HUES48 (cell line): Measurements from ENCODE around the gene ADGB.

Source experiments
- H3K27ac ChIP-seq: one replicate; pipeline ENCODE4 v1.7.0; 2013; ENCODE audit warnings: low read depth, low read length, inconsistent platforms
- H3K27me3 ChIP-seq: 2 replicates; pipeline ENCODE4 v1.6.1; 2013; ENCODE audit warnings: mild to moderate bottlenecking, low read length; ENCODE audit not compliant: control insufficient read depth, insufficient read depth
- H3K36me3 ChIP-seq: 2 replicates; pipeline ENCODE4 v1.6.1; 2013; ENCODE audit warnings: low read length; ENCODE audit not compliant: control insufficient read depth, insufficient read depth
- H3K4me1 ChIP-seq: 2 replicates; pipeline ENCODE4 v1.6.1; 2013; ENCODE audit warnings: mild to moderate bottlenecking, low read length; ENCODE audit not compliant: control insufficient read depth, insufficient read depth
- H3K4me3 ChIP-seq: 2 replicates; pipeline ENCODE4 v1.5.1; 2013; ENCODE audit warnings: mild to moderate bottlenecking, low read depth, low read length
- H3K9ac ChIP-seq: 2 replicates; pipeline ENCODE4 v1.6.1; 2013; ENCODE audit warnings: mild to moderate bottlenecking, low read depth, low read length, moderate library complexity
- H3K9me3 ChIP-seq: 2 replicates; pipeline ENCODE4 v1.6.1; 2013; ENCODE audit warnings: low read length; ENCODE audit not compliant: control insufficient read depth, insufficient read depth

Gene ADGB

DNA sequence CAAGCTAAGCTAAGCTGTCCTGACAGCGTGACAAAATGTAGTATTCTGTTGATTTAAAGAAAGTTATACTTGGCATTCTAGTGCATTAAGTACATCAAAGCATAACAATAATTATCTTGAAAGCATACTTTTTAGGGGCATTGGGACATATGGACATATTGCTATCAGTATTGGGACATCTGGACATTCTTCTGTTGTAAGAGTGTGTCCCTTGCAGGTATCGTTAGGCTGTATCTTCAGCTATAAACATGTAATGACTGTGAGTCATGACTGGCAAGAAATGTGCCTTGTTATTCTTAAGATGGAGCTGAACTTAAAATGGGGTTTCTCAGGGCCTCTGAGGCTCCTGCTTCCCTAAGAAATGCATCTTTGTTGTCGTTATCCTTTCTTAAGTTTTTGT, 74.3 kb downstream of the ADGB start:
- H3K36me3 ChIP-seq: no peaks in the 10 kb centered on the region
- no peak overlapping the region for H3K4me3 ChIP-seq
- H3K4me1 ChIP-seq: no peaks in the 10 kb centered on the region
- H3K27ac ChIP-seq: no peak overlapping the region
- no peak overlapping the region for H3K9ac ChIP-seq
- no peaks in the 10 kb centered on the region for H3K27me3 ChIP-seq
- H3K9me3 ChIP-seq: no peaks in the 10 kb centered on the region

DNA sequence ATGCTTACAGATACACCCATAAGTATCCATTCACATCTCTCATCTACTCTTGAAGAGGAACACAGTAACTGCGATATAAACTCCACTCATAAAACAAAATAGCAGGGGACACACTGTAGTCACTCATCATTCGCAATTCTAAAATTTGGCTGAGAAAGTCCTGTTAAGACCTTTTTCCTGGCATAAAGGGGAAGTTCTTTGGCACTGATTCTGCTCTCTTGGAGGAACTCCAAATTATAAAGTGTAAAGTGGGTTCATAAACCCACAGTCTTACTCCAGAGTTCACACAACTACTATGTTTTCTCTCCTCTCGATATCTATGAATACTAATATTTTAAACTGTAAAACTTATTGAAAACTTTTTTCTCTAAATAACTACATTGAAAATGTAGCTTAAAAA, 80.6 kb downstream of the ADGB start:
- Histone ChIP-seq H3K4me1 (no peaks in the 10 kb centered on the region), H3K27me3 (no peaks in the 10 kb centered on the region), H3K36me3 (no peaks in the 10 kb centered on the region), H3K4me3 (no peak overlapping the region), H3K9ac (no peak overlapping the region), H3K9me3 (no peaks in the 10 kb centered on the region), H3K27ac (no peak overlapping the region)

DNA sequence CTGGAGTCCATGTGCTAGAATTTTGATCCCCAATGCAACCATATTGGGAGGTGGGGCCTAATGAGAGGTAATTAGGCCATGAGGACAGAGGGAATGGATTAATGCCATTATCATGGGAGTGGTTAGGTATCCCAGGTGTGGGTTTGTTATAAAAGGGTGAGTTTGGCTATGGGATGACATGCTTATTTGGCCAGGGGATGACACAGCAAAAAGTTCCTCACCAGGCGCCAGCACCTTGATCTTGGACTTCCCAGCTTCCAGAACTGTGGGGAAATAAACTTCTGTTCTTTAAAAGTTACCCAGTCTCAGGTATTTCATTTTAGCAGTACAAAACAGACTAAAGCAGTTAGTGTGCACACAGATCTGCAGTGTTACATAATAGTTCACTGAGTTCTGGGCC, 84.1 kb downstream of the ADGB start:
- H3K4me3 ChIP-seq: no peak overlapping the region
- H3K9ac ChIP-seq: no peak overlapping the region
- no peaks in the 10 kb centered on the region for H3K36me3 ChIP-seq
- no peaks in the 10 kb centered on the region for H3K4me1 ChIP-seq
- H3K9me3 ChIP-seq: no peaks in the 10 kb centered on the region
- no peaks in the 10 kb centered on the region for H3K27me3 ChIP-seq
- no peak overlapping the region for H3K27ac ChIP-seq

DNA sequence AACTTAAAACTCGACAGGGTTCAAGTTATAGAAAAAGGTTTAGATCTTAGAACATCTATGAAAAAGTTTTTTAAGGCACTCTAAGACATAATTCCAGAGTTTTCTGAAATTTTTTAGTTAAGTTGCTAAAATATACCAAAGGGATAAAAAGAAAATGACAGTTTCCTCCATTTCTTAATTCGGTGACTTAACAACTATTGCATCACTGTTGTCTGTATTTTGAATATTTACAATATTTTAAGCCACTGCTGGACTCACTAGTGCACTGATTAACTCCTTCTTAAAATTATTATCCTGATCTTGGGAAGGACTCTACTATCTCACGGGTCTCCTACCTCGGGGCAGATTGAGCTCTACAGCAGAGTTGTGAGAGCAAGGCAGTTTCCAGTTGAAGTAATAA, 91.0 kb downstream of the ADGB start:
- H3K4me3 ChIP-seq: no peak overlapping the region
- H3K27me3 ChIP-seq: no peaks in the 10 kb centered on the region
- no peaks in the 10 kb centered on the region for H3K36me3 ChIP-seq
- H3K9me3 ChIP-seq: no peaks in the 10 kb centered on the region
- no peaks in the 10 kb centered on the region for H3K4me1 ChIP-seq
- no peak overlapping the region for H3K27ac ChIP-seq
- H3K9ac ChIP-seq: no peak overlapping the region

DNA sequence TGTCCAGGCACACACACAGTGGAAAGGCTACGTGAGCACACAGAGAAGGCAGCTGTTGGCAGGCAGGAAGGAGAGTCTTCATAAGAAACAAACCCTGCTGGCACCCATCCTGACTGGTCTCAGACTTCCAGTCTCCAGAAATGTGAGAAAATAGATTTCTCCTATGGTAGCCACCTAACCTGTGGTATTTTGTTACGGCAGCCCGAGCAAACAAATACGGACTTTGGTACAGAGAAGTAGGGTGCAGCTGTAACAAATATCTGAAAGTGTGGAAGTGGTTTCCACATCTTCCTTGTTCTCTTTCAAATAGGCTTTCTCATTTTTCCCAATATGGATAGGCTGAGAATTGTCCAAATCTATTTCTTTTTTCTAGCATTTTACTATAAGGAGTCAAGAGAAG, 94.6 kb downstream of the ADGB start:
- no peaks in the 10 kb centered on the region for H3K36me3 ChIP-seq
- no peaks in the 10 kb centered on the region for H3K9me3 ChIP-seq
- H3K4me1 ChIP-seq: no peaks in the 10 kb centered on the region
- H3K27ac ChIP-seq: no peak overlapping the region
- H3K27me3 ChIP-seq: no peaks in the 10 kb centered on the region
- no peak overlapping the region for H3K9ac ChIP-seq
- no peak overlapping the region for H3K4me3 ChIP-seq

DNA sequence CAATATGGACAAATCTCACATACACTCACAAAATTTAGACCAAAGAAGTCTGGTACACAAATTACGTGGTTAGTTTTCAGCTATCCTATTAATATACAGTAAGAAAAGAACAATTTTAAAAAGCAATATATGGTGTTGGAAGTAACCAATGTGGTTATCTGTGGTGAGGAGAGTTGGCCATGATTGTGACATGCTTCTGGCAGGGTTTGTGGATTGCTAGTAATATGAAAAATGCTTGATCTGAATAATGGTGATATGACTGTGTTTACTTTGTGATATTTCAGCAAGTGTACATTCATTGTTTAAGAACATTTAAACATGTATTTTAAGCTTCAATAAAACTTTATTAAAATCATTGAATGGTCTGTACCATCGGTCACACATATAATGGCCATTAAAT, 99.1 kb downstream of the ADGB start:
- H3K36me3 ChIP-seq: no peaks in the 10 kb centered on the region
- H3K9me3 ChIP-seq: no peaks in the 10 kb centered on the region
- no peaks in the 10 kb centered on the region for H3K4me1 ChIP-seq
- no peak overlapping the region for H3K4me3 ChIP-seq
- no peak overlapping the region for H3K27ac ChIP-seq
- no peak overlapping the region for H3K9ac ChIP-seq
- no peaks in the 10 kb centered on the region for H3K27me3 ChIP-seq

DNA sequence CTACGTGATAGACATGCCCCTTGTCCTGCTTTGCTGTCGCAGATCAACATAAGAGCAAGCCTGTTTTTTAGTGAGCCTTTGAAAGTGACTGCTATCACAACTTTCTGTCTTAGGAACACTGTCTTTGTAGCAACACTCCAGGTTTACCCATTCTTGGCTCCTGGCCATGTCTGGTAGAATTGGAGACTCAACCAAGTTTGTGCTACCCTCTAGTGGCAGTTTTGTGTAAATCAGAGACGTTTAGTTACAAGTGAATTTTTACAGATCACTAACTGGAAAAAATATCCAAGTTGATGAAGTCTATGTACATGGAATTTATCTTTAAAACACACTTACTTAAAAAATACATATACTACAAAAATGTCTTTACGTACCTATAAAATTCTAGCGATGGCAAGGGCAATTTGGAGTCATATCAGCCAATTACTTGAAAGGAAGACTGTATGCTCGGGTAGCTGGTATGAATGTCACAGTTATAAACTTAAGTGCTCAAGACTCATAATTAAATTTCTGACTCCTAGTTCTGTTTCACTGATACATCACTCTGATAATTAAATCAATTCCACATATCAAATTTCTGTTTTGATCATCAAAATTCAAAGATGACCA, 101.4 kb downstream of the ADGB start:
- no peak overlapping the region for H3K27ac ChIP-seq
- H3K36me3 ChIP-seq: no peaks in the 10 kb centered on the region
- no peaks in the 10 kb centered on the region for H3K4me1 ChIP-seq
- no peaks in the 10 kb centered on the region for H3K27me3 ChIP-seq
- no peak overlapping the region for H3K9ac ChIP-seq
- H3K9me3 ChIP-seq: no peaks in the 10 kb centered on the region
- no peak overlapping the region for H3K4me3 ChIP-seq

DNA sequence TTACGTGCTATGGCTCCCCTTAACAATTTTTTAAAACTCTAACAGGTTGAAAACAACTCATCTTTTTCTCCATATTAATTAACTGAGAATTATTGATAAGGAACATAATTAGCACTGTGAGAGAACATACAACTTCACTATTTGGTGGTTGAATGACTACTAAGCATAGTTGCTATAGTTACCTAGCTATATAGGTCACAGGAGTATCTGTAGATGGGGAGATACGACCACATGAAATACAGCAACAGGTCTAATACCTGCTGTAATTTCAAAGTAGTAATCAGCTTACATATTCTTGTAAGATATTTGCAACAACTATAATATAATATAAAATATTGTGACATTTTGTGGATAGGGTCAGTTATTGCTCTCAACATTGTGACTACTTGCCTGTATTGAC, 102.9 kb downstream of the ADGB start:
- Histone ChIP-seq H3K9ac (no peak overlapping the region), H3K36me3 (no peaks in the 10 kb centered on the region), H3K27me3 (no peaks in the 10 kb centered on the region), H3K27ac (no peak overlapping the region), H3K9me3 (no peaks in the 10 kb centered on the region), H3K4me3 (no peak overlapping the region), H3K4me1 (no peaks in the 10 kb centered on the region)

DNA sequence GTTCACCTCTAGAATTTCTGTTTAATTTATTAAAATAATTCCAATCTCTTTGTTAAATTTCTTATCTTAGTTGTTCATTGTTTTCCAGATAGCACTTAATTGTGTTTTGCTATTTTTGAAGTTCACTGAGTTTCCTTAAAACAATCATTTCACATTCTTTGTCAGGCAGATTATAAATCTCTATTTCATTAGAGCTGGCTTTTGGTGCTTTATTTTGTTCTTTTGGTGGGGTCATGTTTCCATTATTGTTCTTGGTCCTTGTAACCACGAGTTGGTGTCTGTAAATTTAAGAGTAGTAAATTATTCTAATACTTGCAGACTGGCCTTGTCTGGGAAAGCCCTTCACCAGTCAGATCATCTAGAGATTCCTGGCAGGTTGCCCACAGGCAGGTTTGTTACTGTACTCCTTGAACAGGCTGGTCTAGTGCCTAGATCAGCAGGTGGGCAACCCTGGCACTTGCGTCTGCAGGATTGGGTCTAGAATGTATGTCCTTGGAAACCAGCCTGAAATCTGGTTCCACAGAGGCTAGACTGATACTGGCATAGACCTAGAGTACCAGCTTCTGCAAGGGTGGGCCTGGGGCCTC, 110.4 kb downstream of the ADGB start:
- Histone ChIP-seq H3K4me1 (no peaks in the 10 kb centered on the region), H3K9ac (no peak overlapping the region), H3K36me3 (no peaks in the 10 kb centered on the region), H3K4me3 (no peak overlapping the region), H3K9me3 (no peaks in the 10 kb centered on the region), H3K27me3 (no peaks in the 10 kb centered on the region), H3K27ac (no peak overlapping the region)

DNA sequence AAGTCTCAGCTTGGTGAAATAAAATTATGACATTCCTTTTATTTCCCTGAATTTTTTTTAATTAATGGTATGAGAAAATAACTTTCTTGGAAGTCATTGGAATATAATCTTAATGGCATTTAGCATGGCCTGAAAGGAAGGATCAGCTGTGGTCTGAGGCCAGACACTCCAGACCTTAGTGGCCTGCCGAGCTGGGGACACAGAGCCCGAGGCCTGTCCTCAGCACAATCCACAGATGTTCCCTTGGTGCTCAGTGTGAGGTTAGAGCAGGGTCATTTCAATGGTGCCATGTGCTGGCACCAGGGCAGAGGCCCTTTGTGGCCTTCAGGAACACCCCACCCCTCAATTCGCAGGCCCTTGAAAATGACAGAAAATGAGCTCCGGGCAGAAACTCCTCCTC, 120.6 kb downstream of the ADGB start:
- Histone ChIP-seq H3K9ac (no peak overlapping the region), H3K36me3 (no peaks in the 10 kb centered on the region), H3K27ac (no peak overlapping the region), H3K4me1 (no peaks in the 10 kb centered on the region), H3K9me3 (no peaks in the 10 kb centered on the region), H3K27me3 (no peaks in the 10 kb centered on the region), H3K4me3 (no peak overlapping the region)

DNA sequence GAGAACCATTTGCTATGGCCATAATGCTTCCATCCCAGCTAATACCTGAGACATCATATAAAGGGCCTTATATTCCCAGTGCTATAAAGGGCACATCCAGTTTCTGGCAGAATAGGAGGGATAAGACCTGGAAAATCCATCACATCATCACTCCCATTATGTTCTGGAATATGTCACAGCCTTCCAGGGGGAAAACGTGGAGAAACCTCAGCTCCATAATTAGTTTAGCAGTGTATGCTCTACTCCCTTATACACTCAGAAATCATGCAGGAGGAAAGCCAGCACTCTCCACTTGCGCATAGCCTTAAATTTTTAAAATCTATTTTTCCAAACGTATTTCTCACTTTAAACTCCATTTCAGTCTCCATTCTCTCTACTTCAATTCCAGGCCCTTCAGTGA, 140.9 kb downstream of the ADGB start:
- Histone ChIP-seq H3K4me3 (no peak overlapping the region), H3K9ac (no peak overlapping the region), H3K36me3 (no peaks in the 10 kb centered on the region), H3K4me1 (no peaks in the 10 kb centered on the region), H3K9me3 (no peaks in the 10 kb centered on the region), H3K27ac (no peak overlapping the region), H3K27me3 (no peaks in the 10 kb centered on the region)
